Endothelial cell of umbilical vein (primary cell): ENCODE results near the gene TSPAN9. TPM values are rescaled to one million over a fixed set of nuclear protein-coding genes. Genes with fewer than 3 reads are reported as not detected.

Experiments
- BruUV-seq: library from RNA; stranded (reverse); fragments of 400-500 nt; replicated peaks from 2 replicates; lab custom pipeline; 2021; lab: Mats Ljungman, UMichigan
- CTCF ChIA-PET: fragments of 300-600, 350-600 bp; sonication (Branson Sonifier 250); formaldehyde crosslinking; loops from one replicate; lab custom pipeline; 2021; ENCODE audit warnings: antibody characterized with exemption, inconsistent platforms; lab: Charles Lee
- POLR2A ChIA-PET: fragments of 300-600, 350-600 bp; sonication (Branson Sonifier 250); formaldehyde crosslinking; loops from one replicate; lab custom pipeline; 2021; ENCODE audit warnings: antibody characterized with exemption, inconsistent platforms; lab: Charles Lee
- DNase-seq: peaks from one replicate; pipeline ENCODE4 v3.0.0-alpha.2; 2011; ENCODE audit warnings: low read depth, low spot score
- FAIRE-seq: peaks from 2 replicates; lab custom pipeline; 2011; peaks lifted over from hg19 to GRCh38; lab: Jason Lieb, UNC
- H2AFZ ChIP-seq: 2 replicates; pipeline ENCODE4 v1.6.0; 2012; ENCODE audit warnings: low read depth, low read length, control low read depth, inconsistent platforms
- H3K27ac ChIP-seq: 2 replicates; pipeline ENCODE4 v1.5.1; 2011; ENCODE audit warnings: low read depth, mild to moderate bottlenecking, control low read depth, low read length, moderate library complexity; ENCODE audit not compliant: insufficient read depth
- H3K27me3 ChIP-seq, 2 experiments: 2 replicates each; pipeline versions ENCODE4 v1.6.0 to v1.6.1; 2011; ENCODE audit warnings: low read length in 2 of 2, mixed read lengths in 1 of 2; ENCODE audit not compliant: control insufficient read depth in 2 of 2, insufficient read depth in 2 of 2
- H3K36me3 ChIP-seq, 2 experiments: 2 replicates in 1 of 2; 3 replicates in 1 of 2; pipeline ENCODE4 v1.5.1; 2011; ENCODE audit warnings: low read length in 2 of 2, mild to moderate bottlenecking in 1 of 2, moderate library complexity in 1 of 2; ENCODE audit not compliant: control insufficient read depth in 2 of 2, insufficient read depth in 2 of 2; ENCODE audit errors: extremely low read depth in 1 of 2
- H3K4me1 ChIP-seq: 3 replicates; pipeline ENCODE4 v1.5.1; 2011; ENCODE audit warnings: mild to moderate bottlenecking, low read length; ENCODE audit not compliant: control insufficient read depth, insufficient read depth; ENCODE audit errors: extremely low read depth
- H3K4me2 ChIP-seq: 2 replicates; pipeline ENCODE4 v1.6.1; 2011; ENCODE audit warnings: low read length, control low read depth, mixed read lengths; ENCODE audit not compliant: insufficient read depth
- H3K4me3 ChIP-seq, 3 experiments: fragments of 200-600 bp in 1 of 3; sonication (generic), shearing (Covaris generic) in 1 of 3; replicated peaks in 1 of 3; 2 replicates each; pipeline ENCODE4 v1.5.1; 2011 to 2016; ENCODE audit warnings: control low read depth in 3 of 3, low read length in 3 of 3, mild to moderate bottlenecking in 2 of 3, inconsistent platforms in 1 of 3, low read depth in 1 of 3, moderate library complexity in 1 of 3; ENCODE audit not compliant: insufficient read depth in 1 of 3
- H3K79me2 ChIP-seq: 2 replicates; pipeline ENCODE4 v1.6.0; 2012; ENCODE audit warnings: low read length, inconsistent platforms; ENCODE audit not compliant: control insufficient read depth, insufficient read depth
- H3K9ac ChIP-seq: replicated peaks from 2 replicates; pipeline ENCODE3; 2011; ENCODE audit warnings: low read length, control low read depth; ENCODE audit not compliant: insufficient read depth; ENCODE audit errors: extremely low read depth
- H3K9me1 ChIP-seq: replicated peaks from 3 replicates; pipeline ENCODE4 v1.6.0; 2011; ENCODE audit warnings: mild to moderate bottlenecking, low read length; ENCODE audit not compliant: control insufficient read depth, insufficient read depth; ENCODE audit errors: extremely low read depth
- H3K9me3 ChIP-seq: replicated peaks from 2 replicates; pipeline ENCODE4 v1.5.1; 2012; ENCODE audit warnings: low read length, inconsistent platforms; ENCODE audit not compliant: control insufficient read depth, insufficient read depth
- H4K20me1 ChIP-seq: replicated peaks from 2 replicates; pipeline ENCODE3; 2011; ENCODE audit warnings: mild to moderate bottlenecking, low read length; ENCODE audit not compliant: control insufficient read depth, insufficient read depth; ENCODE audit errors: extremely low read depth
- EZH2 ChIP-seq: IDR thresholded peaks from 2 replicates; pipeline ENCODE4 v1.6.1; 2012; ENCODE audit warnings: borderline replicate concordance, low read depth, mild to moderate bottlenecking, moderate library complexity, low read length, inconsistent platforms; ENCODE audit not compliant: severe bottlenecking
- FOS ChIP-seq: IDR thresholded peaks from 2 replicates; pipeline ENCODE4 v1.6.1; 2011; ENCODE audit warnings: mild to moderate bottlenecking, low read length, moderate library complexity, borderline replicate concordance; ENCODE audit not compliant: insufficient read depth
- GATA2 ChIP-seq: IDR thresholded peaks from 2 replicates; pipeline ENCODE4 v1.7.0; 2011; ENCODE audit warnings: low read depth, mild to moderate bottlenecking, moderate library complexity, mixed read lengths, low read length; ENCODE audit not compliant: insufficient read length, insufficient read depth
- JUN ChIP-seq: IDR thresholded peaks from 2 replicates; pipeline ENCODE4 v1.6.1; 2011; ENCODE audit warnings: borderline replicate concordance, low read depth; ENCODE audit not compliant: insufficient read length, insufficient read depth
- MAX ChIP-seq: IDR thresholded peaks from 2 replicates; pipeline ENCODE4 v1.6.1; 2011; ENCODE audit not compliant: insufficient read depth, insufficient read length
- MYC ChIP-seq: IDR thresholded peaks from one replicate; pipeline ENCODE4 v1.6.1; 2011; ENCODE audit warnings: mild to moderate bottlenecking, low read depth, low read length
- POLR2A ChIP-seq: IDR thresholded peaks from 2 replicates; pipeline ENCODE4 v1.6.1; 2012; ENCODE audit warnings: low read depth, mild to moderate bottlenecking, control low read depth, low read length
- POLR2AphosphoS5 ChIP-seq: IDR thresholded peaks from 2 replicates; pipeline ENCODE4 v1.6.1; 2012; ENCODE audit warnings: low read depth, mild to moderate bottlenecking, control low read depth, low read length, moderate library complexity; ENCODE audit not compliant: insufficient read depth
- dilution Hi-C: fragments of 300-500 bp; cut with MboI; formaldehyde crosslinking; loops from one replicate; pipeline ENCODE4 v1.15.0; 2019; ENCODE audit warnings: low sequenced_read_pairs; ENCODE audit not compliant: extremely low pct_ligation_motif_present
- intact Hi-C: fragments of 100-400 bp; cut with micrococcal nuclease; formaldehyde crosslinking; loops from one replicate; pipeline ENCODE4 v1.10.0; 2022
- polyA plus RNA-seq, 4 experiments: library from polyadenylated mRNA; depleted of rRNA in 3 of 4; stranded (reverse) in 3 of 4; unstranded in 1 of 4; fragments of >200 nt; gene quantifications; 2 replicates each; pipeline versions ENCODE4 v1.2.1 to v1.2.3, GENCODE V29; 2011 to 2012; ENCODE audit warnings: missing spikeins in 1 of 4
- total RNA-seq: library from RNA; stranded (reverse); gene quantifications from 2 replicates; pipeline ENCODE4 v1.2.3, GENCODE V29; 2021
- TF ChIP-seq, protein P1 (sequence below), 2 donors: IDR thresholded peaks; 1 replicate in 1 of 2; 2 replicates in 1 of 2; pipeline ENCODE4 v1.5.1; 2011; ENCODE audit warnings: low read length in 2 of 2, mild to moderate bottlenecking in 2 of 2, moderate library complexity in 2 of 2, control low read depth in 1 of 2, inconsistent platforms in 1 of 2, low read depth in 1 of 2; ENCODE audit not compliant: insufficient read depth in 1 of 2; ENCODE audit errors: extremely low read depth in 1 of 2

Gene TSPAN9
- total and polyA plus RNA-seq, 2 donors (not counting 3 experiments of a cell fraction or from before 2014, with no cell fraction given), result 43.3 to 66.8 TPM

DNA sequence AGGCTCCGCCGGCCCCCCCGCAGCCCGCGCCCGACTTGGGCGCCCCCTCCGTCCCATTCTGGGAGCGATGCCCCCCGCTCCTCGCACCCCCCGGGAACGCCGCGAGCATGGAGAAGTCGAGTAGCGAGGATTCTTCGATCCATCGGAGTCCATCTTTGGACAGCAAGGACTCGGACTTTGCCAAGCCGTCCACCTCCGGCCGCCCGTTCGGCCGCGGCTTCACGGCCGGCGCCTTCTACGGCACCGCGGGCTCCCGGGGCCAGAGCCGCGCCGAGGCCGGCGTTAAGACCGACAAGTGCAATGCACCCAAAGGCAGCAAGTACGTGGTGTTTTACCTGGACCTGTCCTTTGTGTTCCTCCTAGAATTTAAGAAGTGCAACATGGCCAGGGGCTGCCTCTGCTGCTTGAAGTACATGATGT is 123.6 kb downstream of the TSPAN9 start:
- dilution Hi-C loops, result no loop called here
- TF ChIP-seq FOS (no peak), MAX (no peak), POLR2A (no peak), GATA2 (no peak), EZH2 (no peak), JUN (no peak), POLR2AphosphoS5 (no peak), MYC (no peak)
- TF ChIP-seq, protein P1, sequence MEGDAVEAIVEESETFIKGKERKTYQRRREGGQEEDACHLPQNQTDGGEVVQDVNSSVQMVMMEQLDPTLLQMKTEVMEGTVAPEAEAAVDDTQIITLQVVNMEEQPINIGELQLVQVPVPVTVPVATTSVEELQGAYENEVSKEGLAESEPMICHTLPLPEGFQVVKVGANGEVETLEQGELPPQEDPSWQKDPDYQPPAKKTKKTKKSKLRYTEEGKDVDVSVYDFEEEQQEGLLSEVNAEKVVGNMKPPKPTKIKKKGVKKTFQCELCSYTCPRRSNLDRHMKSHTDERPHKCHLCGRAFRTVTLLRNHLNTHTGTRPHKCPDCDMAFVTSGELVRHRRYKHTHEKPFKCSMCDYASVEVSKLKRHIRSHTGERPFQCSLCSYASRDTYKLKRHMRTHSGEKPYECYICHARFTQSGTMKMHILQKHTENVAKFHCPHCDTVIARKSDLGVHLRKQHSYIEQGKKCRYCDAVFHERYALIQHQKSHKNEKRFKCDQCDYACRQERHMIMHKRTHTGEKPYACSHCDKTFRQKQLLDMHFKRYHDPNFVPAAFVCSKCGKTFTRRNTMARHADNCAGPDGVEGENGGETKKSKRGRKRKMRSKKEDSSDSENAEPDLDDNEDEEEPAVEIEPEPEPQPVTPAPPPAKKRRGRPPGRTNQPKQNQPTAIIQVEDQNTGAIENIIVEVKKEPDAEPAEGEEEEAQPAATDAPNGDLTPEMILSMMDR (IDR thresholded peaks at IDR 0.05; ENCODE audit: extremely low read depth in 1 of 2, insufficient read depth in 1 of 2, low read depth in 1 of 2, low read length in 2 of 2), result no peak
- POLR2A ChIA-PET, result no interaction called here
- FAIRE-seq (no peak), DNase-seq (no peak)
- H3K4me2 ChIP-seq, result no peak overlapping the region
- H3K4me3 ChIP-seq, result peak overlapping the region in 1 of 3 experiments; percentile 19
- H3K27ac ChIP-seq, result no peak overlapping the region
- no peaks in the 10 kb centered on the region for H3K36me3 ChIP-seq
- H2AFZ ChIP-seq, result no peak overlapping the region
- intact Hi-C loops, result loop anchor here (5.0 kb wide), 1 partner anchor 49 kb away; no protein-coding TSS in a partner anchor
- BruUV-seq, result no TSS peak
- H3K9me3 ChIP-seq, result no peaks in the 10 kb centered on the region
- no peaks in the 10 kb centered on the region for H3K9me1 ChIP-seq
- no peaks in the 10 kb centered on the region for H4K20me1 ChIP-seq
- CTCF ChIA-PET, result interaction anchor here (0.7 to 4.1 kb wide), 3 partner anchors 15 to 74 kb away, joined by 3 to 21 read pairs (median 3); no protein-coding TSS in a partner anchor
- no peaks in the 10 kb centered on the region for H3K79me2 ChIP-seq
- H3K4me1 ChIP-seq, result peaks cover 15% of the 10 kb centered on the region
- H3K9ac ChIP-seq, result no peak overlapping the region
- peaks cover 2 to 11% of the 10 kb centered on the region in 2 experiments for H3K27me3 ChIP-seq
